ENCODE data around the gene SULF2.

- TF ChIP-seq GATA2 (IDR thresholded peaks at IDR 0.05; ENCODE audit: low read depth, low read length) (no peak), GATA3 (IDR thresholded peaks at IDR 0.05; ENCODE audit: low read depth, low read length) (no peak)
These were observed 30.1 kb upstream of the SULF2 start for GRCh38 chr20:47815416-47815806.

Data from SH-SY5Y (cell line).